ENCODE results near the gene ERGIC2.

The ERGIC2 gene

GRCh38 chr12:29343022-29343799, 37.8 kb downstream of the ERGIC2 start:
- DNase-seq (ENCODE audit: low read depth), result no peak

DNA sequence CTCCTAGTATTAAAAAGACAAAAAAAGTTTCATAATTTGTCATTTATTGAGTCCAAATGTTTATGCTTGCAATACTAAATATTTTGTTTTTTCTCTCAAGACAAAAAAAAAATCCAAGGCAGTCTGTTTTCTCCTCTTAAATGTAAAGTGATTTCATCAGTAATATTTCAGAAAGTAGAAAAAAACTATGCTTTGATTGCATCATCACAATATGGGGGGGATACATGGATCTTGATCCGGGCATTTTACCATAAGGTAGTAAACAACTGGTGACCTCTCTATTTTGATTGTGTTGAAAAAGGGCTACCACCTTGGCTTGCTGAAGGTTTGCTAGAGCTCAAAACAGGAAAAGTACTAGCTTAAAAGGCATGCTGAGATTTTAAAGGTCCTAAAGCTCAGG, 43.6 kb downstream of the ERGIC2 start:
- H3K4me3 ChIP-seq (ENCODE audit: low read depth, low read length), result no peak overlapping the region
- no peak for DNase-seq (ENCODE audit: low read depth)
- TF ChIP-seq, protein P1, sequence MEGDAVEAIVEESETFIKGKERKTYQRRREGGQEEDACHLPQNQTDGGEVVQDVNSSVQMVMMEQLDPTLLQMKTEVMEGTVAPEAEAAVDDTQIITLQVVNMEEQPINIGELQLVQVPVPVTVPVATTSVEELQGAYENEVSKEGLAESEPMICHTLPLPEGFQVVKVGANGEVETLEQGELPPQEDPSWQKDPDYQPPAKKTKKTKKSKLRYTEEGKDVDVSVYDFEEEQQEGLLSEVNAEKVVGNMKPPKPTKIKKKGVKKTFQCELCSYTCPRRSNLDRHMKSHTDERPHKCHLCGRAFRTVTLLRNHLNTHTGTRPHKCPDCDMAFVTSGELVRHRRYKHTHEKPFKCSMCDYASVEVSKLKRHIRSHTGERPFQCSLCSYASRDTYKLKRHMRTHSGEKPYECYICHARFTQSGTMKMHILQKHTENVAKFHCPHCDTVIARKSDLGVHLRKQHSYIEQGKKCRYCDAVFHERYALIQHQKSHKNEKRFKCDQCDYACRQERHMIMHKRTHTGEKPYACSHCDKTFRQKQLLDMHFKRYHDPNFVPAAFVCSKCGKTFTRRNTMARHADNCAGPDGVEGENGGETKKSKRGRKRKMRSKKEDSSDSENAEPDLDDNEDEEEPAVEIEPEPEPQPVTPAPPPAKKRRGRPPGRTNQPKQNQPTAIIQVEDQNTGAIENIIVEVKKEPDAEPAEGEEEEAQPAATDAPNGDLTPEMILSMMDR (IDR thresholded peaks at IDR 0.05; ENCODE audit: control insufficient read depth, extremely low read depth, insufficient read depth), result no peak

More at GRCh38 chr12:29343022-29343799, 37.8 kb downstream of the ERGIC2 start:
- no peak overlapping the region for H3K4me3 ChIP-seq (ENCODE audit: low read depth, low read length)
- TF ChIP-seq, protein P1 (IDR thresholded peaks at IDR 0.05; ENCODE audit: control insufficient read depth, extremely low read depth, insufficient read depth), result no peak

- no peak overlapping the region for H3K4me3 ChIP-seq (ENCODE audit: low read depth, low read length)
- TF ChIP-seq, protein P1 (IDR thresholded peaks at IDR 0.05; ENCODE audit: control insufficient read depth, extremely low read depth, insufficient read depth), result no peak
- no peak for DNase-seq (ENCODE audit: low read depth)
Observed at GRCh38 chr12:29334937-29335336, 46.0 kb downstream of the ERGIC2 start.

DNA sequence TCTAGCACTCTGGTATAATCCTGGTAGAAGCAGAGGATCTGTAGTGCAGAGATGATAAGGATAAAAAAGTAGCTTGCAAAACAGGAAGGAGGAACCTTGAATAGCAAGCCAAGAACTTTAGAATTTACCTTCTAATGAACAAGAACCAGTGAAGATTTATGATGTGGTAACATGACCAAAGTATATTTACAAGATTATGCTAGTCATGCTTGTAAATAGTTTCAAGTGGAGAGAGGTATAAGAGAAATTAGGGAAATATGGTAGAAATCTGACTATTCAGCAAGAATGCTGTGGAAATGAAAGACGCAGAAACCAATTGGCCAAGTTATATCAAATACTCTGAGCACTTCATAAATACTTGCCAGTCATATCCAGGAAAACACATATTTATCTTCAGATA, 47.8 kb downstream of the ERGIC2 start:
- H3K4me3 ChIP-seq (ENCODE audit: low read depth, low read length), result no peak overlapping the region
- peak; percentile 18 for DNase-seq (ENCODE audit: low read depth)
- TF ChIP-seq, protein P1 (IDR thresholded peaks at IDR 0.05; ENCODE audit: control insufficient read depth, extremely low read depth, insufficient read depth), result no peak

DNA sequence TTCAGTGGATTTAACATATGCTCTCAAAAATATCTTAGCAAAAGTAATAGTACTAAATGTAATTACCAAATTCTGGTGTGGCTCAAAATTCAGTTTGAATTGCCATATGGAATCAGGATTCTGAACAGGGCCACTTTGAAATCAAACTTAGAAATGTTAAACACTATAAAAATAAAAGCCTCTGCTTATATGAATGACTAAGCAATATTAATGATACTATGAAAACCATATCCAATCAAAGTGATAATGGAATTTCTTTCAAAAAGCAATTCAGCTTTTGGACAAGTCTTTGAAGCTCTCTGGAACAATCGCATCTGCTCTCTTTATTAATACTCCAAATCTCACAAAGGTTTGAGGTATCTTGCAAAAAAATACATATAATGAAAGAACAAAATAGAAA, 51.6 kb downstream of the ERGIC2 start:
- DNase-seq (ENCODE audit: low read depth), result no peak
- H3K4me3 ChIP-seq (ENCODE audit: low read depth, low read length), result no peak overlapping the region
- TF ChIP-seq, protein P1 (IDR thresholded peaks at IDR 0.05; ENCODE audit: control insufficient read depth, extremely low read depth, insufficient read depth), result no peak

GRCh38 chr12:29322157-29322556, 58.8 kb downstream of the ERGIC2 start:
- TF ChIP-seq, protein P1 (IDR thresholded peaks at IDR 0.05; ENCODE audit: control insufficient read depth, extremely low read depth, insufficient read depth), result no peak
- H3K4me3 ChIP-seq (ENCODE audit: low read depth, low read length), result no peak overlapping the region
- no peak for DNase-seq (ENCODE audit: low read depth)

Data from LNCaP clone FGC (cell line).